Vagina (tissue), 2 donors: ENCODE data around the gene FAM3A.

Source experiments
- CTCF ChIP-seq, 3 experiments: fragments of 450-650 bp in 2 of 3; fragments of 200-600 bp in 1 of 3; sonication (generic) in 1 of 3; IDR thresholded peaks; one replicate each; pipeline ENCODE4 v1.5.1; 2017 to 2019; ENCODE audit warnings: antibody characterized with exemption in 3 of 3, mild to moderate bottlenecking in 2 of 3, moderate library complexity in 2 of 3
- POLR2A ChIP-seq, 2 donors: fragments of 450-650 bp; IDR thresholded peaks; one replicate each; pipeline ENCODE4 v1.6.1; 2017; ENCODE audit warnings: antibody characterized with exemption in 2 of 2, mild to moderate bottlenecking in 2 of 2, moderate library complexity in 2 of 2

DNA sequence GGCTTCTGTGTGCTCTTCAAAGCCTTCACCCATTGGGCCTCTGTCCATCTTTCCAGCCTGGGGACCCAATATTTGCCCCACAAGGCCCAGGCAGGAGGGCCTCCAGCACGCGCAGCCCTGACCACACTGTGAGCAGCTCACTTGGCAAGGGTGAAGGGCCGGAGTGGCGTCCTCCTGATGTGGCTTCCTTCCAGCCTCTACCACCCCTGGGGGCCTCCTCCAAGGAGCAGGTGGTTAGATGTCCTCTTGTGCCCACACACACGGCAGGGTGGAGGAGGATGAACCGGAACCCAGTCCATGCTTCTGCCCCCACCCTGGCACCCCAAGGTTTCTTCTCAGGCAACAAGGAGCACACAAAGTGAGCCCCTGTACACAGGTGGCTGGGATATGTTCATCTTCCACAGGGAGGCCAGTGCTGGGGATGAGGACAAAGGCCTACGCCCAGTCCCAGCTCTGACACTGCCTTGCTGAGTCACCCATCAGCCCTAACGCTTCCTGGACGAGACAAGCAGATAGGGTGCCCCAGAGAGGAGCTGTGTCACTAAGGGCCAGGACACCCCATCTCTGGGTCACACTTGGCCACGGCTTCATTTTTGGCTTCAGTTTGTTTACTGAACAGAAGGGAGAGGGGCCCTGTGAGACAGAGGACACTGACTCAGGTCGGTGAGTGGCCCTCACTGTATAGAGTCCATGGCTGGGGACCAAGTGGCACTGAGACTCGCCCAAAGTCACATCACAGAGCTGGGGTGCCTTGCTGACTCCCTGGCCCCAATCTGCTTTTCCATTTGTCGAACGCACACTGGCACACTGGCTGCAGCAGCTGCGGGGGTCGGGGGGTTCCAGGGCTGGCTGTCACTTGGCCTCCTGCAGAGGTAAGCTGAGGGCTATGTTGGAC is 31.5 kb downstream of the FAM3A start:
- no peak for TF ChIP-seq CTCF (IDR thresholded peaks at IDR 0.05)
- no peak for TF ChIP-seq POLR2A (IDR thresholded peaks at IDR 0.05)
